Stimulated activated CD4-positive, alpha-beta T cell treated with anti-CD3 and anti-CD28 coated beads, Interleukin-12 subunit alpha, Interleukin-12 subunit beta, amount 100 ng/mL, for 48 hours (primary cell): ENCODE results near the gene CD276.
"Not testable (repeated sequence)": the region's sequence is repeated elsewhere in the genome, so short reads cannot be mapped to it uniquely, and the experiment has no call there.

Experiments
- DNase-seq, 3 donors: peaks; one replicate each; pipeline ENCODE4 v3.0.0-alpha.2; 2020; ENCODE audit warnings: low read depth in 2 of 3, low spot score in 1 of 3

CD276 gene

DNA sequence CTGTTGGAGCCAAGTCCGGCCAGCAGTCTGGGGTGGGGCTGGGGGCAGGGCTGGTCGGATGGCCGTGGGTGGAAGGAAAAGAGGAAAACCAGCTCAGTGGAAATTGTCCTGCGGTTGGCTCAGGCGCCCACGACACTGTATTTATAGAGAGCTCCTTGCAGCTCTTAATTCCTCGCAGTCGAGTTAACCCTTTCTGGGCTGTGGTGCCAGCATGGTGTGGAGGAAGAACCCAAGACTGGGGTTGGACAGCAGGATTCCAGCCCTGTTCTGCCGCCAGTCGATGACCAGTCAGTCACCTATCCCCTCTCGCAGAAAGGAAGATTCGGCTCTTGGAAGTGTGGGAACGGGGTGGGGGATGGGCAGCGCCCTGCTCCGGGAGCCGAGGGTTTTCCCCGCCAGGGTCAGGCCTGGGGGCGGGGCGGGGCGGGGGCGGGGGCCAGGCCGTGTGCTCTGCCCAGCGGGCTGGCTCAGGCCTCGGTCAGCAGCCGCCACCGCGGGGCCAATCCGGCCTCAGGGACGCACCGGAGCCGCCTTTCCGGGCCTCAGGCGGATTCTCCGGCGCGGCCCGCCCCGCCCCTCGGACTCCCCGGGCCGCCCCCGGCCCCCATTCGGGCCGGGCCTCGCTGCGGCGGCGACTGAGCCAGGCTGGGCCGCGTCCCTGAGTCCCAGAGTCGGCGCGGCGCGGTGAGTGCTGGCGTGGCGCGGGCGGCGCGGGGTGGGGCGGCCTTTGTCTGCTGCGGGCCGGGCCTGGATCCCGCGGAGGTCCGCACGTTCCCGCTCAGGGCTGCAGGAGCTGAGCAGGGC, at the start of gene CD276:
Gene CD276 (plus strand): TSS at position 607 of the 804 bp plus-strand sequence. CDS start 15,257 bp downstream, outside the sequence.
- no peak for DNase-seq

DNA sequence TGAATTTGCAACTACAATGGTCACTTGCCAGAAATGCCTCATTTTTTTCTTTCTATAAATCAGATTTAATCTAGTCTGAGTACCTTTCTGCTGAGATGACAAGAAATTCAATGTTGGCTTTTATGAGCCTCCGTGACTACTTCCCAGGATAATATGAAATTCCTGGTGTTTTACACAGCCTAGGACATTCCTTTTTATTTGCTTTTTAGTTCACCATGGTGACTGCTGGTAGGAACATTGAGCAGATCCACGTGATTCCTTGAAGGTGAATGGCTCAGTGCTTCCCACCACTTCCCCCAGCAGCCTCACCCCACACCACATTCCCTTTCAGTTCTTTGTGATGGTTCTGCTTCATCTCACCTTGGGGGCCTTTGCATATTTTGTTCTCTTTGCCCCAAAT, 46.7 kb upstream of the CD276 start:
- no peak for DNase-seq

DNA sequence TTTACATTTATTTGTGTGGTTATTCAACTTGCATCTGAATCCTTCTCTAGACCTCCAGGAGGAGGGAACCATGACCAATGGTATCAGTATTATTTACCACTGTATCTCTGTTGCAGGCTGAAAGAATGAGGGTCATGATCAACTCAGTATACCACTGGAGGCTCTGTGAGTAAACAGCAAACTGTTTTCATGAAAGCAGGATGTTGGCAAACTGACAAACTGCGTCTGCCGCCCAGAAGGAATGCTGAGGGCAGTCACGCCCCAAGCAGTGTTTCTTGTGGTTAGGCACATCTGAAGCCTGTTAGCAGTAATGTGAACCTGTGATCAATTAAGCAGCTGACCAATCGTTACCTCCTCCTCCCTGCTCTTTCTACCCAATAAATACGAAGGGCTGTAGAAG, 44.7 kb upstream of the CD276 start:
- not testable (repeated sequence) for DNase-seq

DNA sequence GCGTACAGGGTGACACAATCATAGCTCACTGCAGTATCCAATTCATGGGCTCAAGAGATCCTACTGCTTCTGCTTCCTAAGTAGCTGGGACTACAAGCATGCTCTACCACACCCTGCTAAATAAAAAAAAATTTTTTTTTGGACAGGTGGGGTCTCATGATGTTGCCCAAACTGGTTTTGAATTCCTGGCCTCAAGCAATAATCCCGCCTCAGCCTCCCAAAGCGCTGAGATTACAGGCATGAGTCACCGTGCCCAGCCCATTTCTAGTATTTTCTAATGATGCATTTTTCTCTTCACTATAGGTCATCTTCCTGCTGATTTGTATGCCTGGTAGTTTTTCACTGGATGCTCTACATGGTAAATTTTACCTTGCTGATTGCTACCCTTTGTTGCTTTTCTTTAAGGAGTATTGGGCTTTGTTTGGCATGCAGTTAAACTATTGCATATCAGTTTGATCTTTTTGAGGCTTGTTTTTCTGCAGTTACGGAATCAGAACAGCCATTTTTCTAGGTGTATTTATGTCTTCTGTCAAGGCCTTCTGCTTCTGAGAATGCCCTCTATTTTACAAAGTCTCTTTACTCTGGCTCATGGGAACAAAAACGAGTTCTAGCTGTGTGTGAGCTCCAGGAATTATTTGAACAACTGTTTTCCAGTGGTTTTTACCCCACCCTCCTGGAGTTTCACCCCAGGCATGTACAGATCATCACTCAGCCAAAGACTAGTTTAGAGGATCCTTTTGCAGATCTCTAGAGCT, 36.7 kb upstream of the CD276 start:
- DNase-seq, result no peak

DNA sequence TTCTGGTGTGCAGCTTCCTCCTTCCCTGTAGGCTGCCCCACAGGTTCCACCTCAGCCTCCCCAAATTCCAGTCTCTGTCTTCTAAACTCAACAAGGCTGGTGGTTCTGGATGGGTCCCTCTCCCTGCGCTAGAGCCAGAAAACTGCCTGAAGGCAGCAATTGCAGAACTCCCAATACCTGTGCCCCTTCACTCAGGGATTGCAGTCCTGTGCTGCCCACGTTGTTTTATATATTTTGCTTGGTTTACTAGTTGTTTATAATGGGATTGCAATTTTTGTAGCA, 36.2 kb upstream of the CD276 start:
- no peak for DNase-seq

DNA sequence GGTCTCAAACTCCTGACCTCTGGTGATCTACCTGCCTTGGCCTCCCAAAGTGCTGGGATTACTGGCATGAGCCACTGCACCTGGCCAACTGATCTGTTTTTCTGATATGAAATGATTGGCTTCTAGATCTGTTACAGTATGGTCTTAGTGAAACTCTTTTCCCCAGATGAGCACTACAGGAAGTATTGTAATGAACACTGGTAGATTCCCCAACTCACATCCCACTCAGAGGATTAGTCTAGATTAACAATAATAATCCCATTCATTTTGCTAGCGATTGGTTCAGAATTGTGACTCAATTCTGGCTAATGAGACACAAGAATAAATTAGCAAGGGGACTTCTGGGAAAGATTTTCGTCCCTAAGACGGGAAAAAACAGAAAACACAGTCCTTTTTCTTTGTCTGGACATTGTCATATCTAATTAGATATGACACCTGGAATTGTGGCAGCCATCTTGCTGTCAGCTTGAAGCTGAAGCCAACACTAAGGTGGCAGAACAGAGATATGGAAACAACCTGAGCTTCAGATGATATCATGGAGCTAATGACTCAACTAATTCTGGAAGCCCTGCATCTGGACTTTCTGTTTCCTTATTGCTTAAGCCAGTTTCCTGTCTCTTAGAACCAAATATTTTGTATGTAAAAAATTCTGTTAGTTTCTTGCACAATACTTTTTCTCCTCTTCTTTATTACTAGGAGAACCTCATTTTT, 33.6 kb upstream of the CD276 start:
- DNase-seq, result no peak

DNA sequence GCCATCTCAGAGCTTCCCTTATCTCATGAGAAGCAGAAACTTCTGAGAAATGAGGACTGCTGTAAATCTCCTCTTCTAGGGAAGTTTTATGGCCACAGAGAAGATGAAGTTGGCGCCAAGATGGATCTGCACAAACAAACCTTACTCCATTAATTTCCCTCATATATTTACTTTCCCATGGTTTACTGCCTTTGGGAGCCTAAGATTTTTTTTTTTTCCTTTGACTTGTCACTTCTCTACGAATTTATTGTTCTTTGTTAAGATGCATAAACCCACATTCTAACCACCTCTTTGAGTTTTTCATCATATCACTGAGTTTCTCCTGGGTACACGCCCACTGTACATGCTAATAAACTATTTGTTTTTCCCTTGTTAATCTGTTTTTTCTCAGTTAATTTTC, 29.5 kb upstream of the CD276 start:
- DNase-seq, result no peak

DNA sequence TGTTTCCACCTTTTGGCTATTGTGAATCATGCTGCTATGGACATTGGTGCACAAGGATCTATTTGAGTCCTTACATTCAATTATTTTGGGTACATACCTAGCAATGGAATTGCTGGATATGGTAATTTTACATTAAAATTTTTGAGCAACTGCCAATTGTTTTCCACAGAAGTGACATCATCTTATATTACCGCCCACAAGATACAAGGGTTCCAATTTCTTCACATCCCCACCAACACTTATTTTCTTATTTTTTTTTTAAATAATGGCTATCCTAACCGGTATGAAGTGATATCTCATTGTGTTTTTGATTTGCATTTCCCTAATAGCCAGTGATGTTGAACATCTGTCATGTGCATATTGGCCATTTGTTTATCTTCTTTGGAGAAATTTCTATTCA, 28.5 kb upstream of the CD276 start:
- DNase-seq, result no peak

DNA sequence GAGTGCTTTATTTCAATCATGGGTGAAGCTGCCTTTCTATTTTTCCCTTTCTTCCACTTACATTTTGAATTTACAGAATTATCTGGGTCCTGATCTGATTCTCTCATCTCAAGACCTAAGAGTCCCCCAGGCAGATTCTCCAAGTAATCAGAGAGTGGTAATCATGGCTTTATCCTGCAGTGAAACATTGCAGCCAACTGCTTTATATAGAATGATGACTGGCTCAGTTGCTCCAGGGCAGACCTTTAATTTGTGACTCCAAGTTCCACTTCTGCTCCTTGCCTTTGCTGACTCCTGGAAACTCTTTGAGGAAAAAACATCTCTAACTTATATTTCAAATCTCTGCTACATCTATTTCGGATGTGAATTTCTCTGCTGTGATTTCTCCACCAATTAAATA, 25.5 kb upstream of the CD276 start:
- no peak for DNase-seq

DNA sequence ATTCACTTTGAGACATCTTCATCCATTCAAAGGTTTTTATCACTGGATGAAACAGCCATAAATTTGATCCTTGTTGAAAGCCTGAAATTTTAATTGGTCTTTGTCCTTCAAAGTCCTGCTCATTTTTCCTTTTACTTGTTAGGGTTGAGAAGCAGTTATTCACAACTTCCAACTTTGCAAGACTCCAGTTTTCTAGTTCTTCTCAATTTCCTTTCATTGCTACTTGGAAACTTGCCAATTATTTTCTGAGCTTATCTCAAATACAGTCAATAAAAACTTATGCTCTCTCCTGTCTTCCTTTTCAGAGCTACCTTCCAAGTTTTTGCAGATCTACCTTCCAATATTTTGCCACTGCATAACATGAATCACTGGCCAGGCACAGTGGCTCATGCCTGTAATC, 23.7 kb upstream of the CD276 start:
- no peak for DNase-seq

DNA sequence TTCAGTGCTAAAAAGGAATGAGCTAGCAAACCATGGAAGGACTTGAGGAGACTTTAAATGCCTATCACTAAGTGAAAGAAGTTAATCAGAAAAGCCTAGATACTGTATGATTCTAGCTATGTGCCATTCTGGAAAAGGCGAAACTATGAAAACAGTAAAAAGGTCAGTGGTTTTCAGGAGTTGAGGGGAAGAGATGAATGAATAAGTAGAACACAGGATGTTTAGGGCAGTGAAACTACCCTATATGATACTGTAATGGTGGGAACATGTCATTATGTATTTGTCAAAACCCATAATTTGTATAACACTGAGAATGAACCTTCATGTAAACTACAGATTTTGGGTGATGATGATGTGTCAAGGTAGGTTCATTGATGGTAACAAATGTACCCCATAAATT, 9.6 kb upstream of the CD276 start:
- no peak for DNase-seq

DNA sequence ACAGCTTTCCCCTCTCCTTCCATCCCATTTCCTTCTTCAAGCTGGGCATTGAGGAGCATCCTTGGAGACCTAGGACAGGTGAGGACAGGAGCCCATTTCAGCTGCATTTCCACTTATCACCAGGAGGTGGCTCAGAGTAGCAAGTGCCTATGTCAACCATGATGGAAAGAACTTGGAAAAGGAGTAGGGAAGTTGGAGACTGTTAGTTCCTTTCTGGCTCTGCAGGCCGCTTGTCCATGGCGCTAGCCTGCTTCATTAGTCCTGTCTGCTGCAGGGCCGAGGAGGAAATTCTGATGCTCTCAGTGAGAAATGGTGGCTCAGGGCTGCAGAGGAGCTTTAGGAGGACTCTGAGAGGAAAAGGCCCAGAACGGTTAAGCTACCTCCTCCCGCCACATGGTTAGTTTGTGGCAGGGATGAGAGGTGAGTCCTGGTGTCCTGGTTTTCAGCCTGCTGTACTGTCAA, 7.0 kb upstream of the CD276 start:
- peak; percentile 13 to 53 (median 41) for DNase-seq

DNA sequence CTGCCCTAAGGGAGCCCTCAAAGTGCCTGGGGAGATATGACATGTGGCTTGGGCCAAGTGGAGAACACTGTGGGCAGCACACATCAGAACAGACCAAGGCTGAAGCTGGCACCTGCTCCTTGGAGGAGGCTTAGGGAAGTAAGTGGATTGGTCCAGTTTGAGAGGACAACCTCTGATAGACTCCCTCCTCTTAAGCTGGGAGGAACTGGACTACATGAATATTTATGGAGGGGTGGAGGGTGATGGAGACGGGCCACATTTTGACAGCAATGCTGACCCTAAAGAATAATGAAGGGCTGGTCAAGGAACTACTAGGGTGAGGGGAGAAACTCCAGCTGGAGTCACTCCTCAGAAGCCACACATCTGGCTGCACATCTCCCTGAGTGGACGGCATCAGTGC, 6.5 kb upstream of the CD276 start:
- no peak for DNase-seq

DNA sequence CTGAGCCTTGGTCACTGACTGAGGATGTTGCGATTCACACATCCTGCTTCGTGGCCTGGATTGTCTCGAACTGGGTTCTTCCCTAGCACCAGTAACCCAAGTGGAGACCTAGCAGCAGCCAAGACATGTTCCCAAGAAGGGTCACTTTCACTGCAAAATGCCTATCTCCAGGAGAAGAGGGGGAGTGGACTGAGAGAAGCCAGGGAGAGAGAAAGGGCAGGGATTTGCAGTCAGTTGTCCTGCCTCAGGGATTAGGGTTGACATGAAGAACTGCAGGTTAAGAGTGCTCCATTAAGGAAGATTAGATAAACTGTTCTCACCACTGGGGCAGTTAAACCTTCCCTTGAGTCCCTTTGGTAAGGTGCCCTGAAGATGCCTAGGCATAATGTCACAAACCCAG, 5.7 kb upstream of the CD276 start:
- DNase-seq, result no peak

DNA sequence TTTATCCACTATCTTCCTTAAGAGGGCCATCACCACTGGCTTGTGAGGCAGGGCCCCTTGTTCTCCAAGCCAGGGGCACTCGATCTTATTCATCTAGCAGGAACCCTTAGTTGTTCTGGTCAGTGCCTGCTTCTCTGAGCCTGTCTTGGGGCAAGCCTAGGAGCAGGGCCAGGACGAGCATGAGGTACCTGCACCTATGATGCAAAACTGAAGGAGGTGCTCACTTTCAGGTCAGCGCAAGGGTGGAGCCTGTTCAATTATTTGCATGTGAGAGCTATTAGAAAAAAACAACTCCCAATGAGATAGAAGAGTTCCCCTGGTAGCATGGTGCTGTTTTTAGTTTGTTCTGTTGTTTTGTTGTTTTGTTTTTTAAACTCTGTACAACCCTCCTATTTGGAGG, 5.0 kb upstream of the CD276 start:
- no peak for DNase-seq

DNA sequence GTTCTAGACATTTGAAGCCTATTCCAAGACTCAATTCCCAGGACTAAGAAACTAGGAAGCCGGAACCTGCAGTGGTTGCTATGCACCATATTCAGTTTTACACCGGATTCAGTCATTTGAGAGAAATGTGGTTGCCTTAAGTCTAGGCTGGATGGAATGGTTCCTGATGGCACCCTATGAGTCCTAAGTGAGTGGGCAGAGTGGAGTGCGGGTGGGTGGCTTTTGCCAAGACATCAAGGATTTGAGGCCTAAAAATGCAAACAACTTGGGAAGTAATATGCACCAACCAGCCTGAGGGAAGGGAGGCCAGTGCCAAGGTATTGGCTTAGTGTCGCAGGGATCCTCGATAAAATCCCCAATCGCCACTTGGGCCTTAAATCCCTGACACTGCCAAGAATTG, 4.2 kb upstream of the CD276 start:
- DNase-seq, result no peak

DNA sequence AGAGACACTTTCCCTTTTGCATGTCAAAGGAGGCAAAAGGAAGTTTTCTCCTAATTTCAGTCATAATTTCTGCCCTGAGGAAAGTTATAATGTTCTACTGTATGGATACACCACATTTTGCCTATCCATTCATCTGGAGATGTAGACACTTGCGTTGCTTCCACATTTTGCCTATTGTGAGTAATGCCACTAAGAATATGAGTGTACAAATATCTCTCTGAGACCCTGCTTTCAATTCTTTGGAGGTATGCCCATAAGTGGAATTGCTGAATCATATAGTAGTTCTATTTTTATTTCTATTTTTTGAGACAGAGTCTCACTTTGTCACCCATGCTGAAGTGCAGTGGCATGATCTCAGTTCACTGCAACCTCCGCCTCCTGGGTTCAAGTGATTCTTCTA, 3.6 kb upstream of the CD276 start:
- no peak for DNase-seq

DNA sequence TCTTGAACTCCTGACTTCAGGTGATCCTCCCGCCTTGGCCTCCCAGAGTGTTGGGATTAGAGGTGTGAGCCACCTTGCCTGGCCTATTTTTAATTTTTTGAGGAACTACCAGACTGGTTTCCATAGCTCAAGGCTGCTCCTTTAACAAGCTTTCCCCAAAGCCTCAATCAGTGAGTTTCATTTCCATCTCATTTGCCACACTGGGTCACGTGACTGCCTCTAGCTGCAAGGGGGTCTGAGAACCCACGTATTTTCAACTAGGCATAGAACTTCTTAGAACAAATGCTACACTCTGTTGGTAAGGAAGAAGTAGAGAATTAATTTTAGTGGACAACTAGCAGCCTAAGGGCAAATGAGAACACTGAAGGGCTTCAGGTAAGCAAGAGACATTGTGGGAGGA, 3.1 kb upstream of the CD276 start:
- DNase-seq, result no peak

DNA sequence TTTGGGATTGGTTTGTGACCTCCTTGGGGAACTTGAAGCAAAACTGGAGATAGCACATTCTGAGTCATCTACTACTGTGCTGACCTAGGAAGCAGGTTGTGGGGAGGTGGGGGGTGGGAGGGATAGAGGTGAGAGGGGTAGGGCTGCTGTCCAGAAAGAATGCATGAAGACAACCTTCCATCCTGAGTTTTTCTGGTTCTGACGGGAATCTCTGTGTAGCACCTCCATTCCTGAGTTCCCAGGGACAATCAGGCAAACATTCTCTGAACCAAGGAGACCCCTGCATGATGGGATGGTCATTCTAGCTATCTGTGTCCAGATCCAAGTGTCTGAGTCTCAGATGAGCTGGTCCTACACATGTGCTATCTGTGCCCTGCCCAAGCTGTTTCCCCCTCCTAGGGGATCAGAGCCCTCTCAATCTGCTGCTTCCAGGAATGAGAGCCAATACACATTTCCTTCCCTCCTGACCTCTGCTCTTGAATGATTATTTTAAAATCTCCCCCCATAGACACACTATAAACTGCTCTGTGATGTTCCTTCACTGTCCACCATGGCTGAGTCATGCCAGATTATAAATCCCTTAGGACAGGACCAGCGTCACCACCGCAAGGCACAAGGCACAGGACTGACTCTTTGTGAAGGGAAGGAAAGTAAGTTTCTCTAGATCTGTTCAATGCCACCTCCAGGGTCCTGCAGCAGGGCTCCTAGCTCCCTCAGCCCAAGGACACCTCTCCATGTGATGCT, 2.2 kb upstream of the CD276 start:
- no peak for DNase-seq

DNA sequence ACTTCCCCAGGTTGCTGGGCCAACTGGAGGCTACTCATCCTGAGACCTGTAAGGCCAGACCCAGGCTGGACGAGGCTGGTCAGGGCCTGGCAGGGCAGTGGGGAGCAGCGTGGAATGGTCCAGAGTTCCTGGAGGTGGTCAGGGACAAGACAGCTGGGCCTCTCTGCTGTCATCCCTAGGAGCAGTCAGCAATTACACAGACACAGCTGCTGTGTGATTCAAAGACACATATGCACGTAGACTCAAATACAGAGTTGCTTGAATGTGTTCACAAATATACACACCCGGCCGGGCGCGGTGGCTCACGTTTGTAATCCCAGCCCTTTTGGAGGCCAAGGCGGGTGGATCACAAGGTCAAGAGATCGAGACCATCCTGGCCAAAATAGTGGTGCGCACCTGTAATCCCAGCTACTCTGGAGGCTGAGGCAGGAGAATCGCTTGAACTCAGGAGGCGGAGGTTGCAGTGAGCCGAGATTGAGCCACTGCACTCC, 1.5 kb upstream of the CD276 start:
- no peak for DNase-seq

DNA sequence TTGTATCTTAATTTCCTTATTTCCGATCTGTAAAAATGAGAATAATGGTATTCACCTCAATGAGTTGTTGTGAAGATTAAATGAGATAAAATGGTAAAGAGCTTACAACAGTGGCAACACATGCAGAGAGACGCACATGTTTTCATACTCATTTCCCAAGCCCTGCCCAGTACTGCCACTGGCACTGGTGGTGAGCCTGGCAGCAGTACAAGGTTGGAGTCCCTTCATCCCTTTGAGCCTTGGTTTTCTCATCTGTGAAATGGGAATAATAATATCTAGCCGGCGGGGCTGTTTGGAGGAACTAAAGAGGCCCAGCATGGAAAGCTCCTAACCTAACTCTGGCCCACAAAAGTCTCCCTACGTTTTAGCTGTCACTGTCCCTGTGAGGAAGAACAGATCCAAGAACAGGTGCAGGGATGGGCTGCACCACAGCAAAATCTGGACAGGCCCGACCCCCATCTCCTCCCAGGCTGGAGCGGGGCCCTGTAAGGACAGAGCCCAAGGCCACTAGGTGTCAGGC, 866 bp upstream of the CD276 start:
- DNase-seq, result no peak
